A549 treated with DMSO at 1 μM for 4 hours (cell line): ENCODE data around the gene ZNF841. TPM values are rescaled to one million over a fixed set of nuclear protein-coding genes. Genes with fewer than 3 reads are reported as not detected.

Experiments
- total RNA-seq: library from RNA; stranded (reverse); fragments of 200-300 nt; extraction: Qiagen RNA extraction; gene quantifications from 5 replicates; pipeline ENCODE4 v1.2.3, GENCODE V29; 2022; ENCODE audit warnings: low read depth

The ZNF841 gene
- 1.7 to 2.8 TPM (median 2.3 TPM) in 5 replicates for total RNA-seq

DNA sequence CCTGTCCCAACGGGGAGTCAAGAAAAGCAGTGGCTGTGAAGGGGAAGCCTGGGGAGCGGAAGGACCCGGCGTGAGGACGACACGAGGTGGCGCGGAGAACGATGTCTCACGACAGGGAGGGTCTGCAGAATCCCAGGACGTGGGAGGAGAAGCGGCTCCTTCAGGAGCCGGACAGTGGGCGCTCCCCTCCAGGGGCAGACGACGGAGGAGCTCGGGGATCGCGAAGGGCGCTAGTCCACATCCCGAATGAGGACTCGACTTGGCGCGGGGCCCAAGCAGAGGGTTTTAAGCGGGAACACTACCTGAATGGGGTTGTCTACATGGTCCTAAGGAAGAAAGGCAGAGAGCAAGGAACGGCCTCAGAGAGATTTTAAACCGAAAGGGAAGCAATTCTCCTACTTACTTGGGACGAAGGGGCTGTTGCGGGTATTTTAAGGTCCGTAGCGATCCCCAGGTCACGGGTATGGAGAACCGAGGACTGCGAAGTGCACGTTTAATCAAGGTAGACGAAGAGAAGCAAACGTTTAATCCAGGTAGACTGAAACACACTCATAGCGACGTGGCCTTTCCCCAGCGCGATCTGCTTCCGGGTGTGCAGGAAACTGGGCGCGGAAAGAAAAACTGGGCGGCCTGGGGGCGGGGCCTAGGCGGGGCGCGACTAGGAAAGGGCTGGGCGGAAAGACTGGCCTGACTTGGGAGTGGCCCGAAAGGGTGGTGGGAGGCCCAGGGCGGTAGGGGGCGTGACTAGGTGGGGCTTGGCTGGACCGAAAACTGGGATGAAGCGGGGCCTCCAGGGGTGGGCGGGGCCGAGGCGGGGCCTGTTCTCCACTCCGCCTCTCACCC lies at the start of gene ZNF841:
Gene ZNF841, minus strand, starts transcription at position 594 of the 843 bp plus-strand sequence. CDS start 10,964 bp downstream, outside the sequence.

DNA sequence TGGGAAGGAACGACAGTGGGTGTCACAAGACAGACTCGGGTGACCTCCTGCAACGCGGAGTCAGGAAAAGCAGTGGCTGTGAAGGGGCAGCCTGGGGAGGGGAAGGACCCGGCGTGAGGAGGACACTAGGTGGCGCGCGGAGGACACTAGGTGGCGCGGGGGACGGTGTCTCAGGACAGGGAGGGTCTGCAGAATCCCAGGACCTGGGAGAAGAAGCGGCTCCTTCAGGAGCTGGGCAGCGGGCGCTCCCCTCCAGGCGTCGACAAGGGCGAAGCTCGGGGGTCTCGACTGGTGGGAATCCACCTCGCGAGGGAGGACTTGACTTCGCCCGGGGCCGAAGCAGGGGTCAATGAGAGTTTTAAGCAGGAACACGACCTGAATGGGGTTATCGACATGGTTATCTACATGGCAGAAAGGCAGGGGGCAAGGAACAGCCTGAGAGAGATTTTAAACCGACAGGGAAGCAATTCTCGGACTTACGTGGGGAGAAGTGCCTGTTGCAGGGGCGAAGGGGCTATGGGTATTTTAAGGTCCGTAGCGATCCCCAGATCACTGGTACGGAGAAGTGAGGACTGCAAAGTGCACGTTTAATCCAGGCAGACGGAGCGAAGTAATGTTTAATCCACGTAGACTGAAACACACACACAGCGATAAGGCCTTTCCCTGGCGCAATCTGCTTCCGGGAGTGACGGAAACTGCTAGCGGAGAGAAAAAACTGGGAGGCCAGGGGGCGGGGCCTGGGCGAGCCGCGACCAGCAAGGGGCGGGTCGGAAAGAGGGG lies 43.9 kb upstream of the ZNF841 start, which contains the start of gene ZNF616:
Gene ZNF616, minus strand, starts transcription at position 687 of the 780 bp plus-strand sequence. CDS start 9,426 bp downstream, outside the sequence.

DNA sequence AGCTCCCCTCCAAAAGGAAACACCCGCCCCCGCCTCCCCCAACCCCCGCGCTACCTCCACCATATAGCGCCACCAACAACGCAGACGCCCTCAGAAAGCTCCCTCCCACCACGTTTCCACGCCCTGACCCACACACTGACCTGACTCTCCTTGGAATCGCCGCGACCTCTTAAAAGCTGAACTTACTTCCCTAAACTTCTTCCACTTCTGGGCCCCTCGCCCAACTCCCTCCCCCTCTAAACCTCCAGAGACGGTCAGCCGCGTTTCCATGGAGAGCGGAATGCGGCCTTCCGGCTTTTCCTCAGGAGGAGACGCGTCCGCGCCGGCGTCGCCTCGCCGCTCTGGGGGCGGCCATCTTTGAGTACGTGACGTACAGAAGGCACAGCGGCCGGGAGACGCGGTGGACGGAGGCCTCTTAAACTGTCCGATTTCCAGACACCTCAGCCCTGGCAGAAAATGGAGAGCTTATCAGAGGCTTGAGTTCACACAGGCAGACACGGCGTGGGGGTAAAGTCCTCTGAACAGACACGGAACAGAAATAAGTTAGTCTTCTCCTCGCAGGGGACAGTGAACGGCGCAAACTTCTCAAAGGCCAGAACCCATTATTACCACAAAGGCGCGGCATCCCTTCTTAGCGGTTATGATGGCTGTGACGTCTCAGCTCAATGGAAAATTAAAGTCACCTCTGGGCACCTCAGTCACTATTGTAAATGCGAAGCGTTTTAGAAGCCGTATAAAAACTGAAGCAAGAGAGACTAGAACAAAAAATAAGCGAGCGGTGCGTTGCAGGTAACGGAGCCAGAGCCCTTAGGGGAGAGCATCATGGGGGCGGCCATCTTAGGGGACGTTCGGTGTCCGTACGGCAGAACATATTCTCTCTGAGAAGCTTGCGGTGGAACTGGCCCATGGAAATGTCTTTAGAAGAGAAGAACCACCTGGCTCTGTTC lies 46.7 kb downstream of the ZNF841 start, which contains the start of gene ZNF432:
Gene ZNF432, minus strand, starts transcription at position 284 of the 947 bp plus-strand sequence. CDS start 1,970 bp downstream, outside the sequence.

DNA sequence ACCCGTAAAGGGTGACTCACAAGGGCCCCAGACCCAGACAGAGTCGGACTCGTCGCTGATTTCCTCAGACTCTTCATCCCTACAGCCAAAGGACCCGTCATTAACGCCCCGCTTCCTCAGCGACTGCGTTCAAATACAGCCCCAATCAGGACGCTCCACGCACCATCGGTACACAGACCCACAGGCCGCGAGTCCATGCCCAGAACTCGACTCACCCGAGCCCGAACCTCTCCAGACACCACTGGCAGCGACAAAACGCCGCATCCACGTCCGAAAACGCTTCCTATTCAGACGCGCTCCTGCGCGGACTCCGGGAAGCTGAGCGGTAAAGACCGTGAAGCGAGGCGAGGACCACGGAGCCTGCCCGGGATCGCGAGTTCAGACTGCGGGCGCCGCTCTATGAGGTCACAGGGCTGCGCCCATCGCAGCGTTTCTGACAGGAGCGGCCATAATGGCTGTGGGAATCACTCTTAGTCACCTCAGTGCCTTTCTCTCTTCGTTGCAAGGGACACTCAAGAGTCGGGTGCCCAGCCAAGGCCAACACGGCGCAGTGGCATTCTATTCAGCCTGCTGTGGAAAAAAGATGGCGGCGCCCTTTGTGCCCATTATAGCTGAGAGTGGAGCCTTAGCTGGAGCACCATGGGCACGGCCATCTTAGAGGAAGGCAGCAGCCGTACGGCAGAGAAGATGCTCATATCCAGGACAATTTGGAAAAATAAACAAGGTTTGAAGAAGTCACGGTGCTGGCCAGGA lies 67.4 kb downstream of the ZNF841 start, which contains the start of gene ZNF614:
Gene ZNF614, minus strand, starts transcription at position 353 of the 753 bp plus-strand sequence. CDS start 2,634 bp downstream, outside the sequence.

Other genes with a start within 250 kb of the ZNF841 start
- 0.06 to 0.08 TPM (median 0.07 TPM) in 3 of 5 replicates, not detected in the others for gene ZNF577, start 207.8 kb downstream of the ZNF841 start, total RNA-seq
- gene ZNF649, start 190.7 kb downstream of the ZNF841 start, total RNA-seq, result 0.20 to 0.57 TPM (median 0.28 TPM) in 5 replicates
- 0.89 to 1.6 TPM (median 1.0 TPM) in 5 replicates for gene ZNF613, start 168.3 kb downstream of the ZNF841 start, total RNA-seq
- 3.2 to 5.2 TPM (median 4.6 TPM) in 5 replicates for gene ZNF350, start 108.9 kb downstream of the ZNF841 start, total RNA-seq
- 3.1 to 5.5 TPM (median 4.6 TPM) in 5 replicates for gene ZNF615, start 87.6 kb downstream of the ZNF841 start, total RNA-seq
- gene ZNF614, start 67.4 kb downstream of the ZNF841 start, total RNA-seq, result 2.8 to 4.6 TPM (median 3.7 TPM) in 5 replicates
- gene ZNF432, start 46.9 kb downstream of the ZNF841 start, total RNA-seq, result 1.7 to 2.0 TPM (median 1.9 TPM) in 5 replicates
- gene ZNF616, start 44.2 kb upstream of the ZNF841 start, total RNA-seq, result 0.51 to 1.3 TPM (median 0.61 TPM) in 5 replicates
- gene ZNF836, start 75.9 kb upstream of the ZNF841 start, total RNA-seq, result 0.55 to 1.1 TPM (median 0.73 TPM) in 5 replicates
- 209 to 320 TPM (median 294 TPM) in 5 replicates for gene PPP2R1A, start 94.3 kb upstream of the ZNF841 start, total RNA-seq
- gene ZNF766, start 173.8 kb upstream of the ZNF841 start, total RNA-seq, result 7.5 to 11.2 TPM (median 11.2 TPM) in 5 replicates
- 7.0 to 22.4 TPM (median 16.8 TPM) in 5 replicates for gene ZNF480, start 201.4 kb upstream of the ZNF841 start, total RNA-seq
- not detected in 5 replicates for gene ZNF610, start 240.5 kb upstream of the ZNF841 start, total RNA-seq